Ascending aorta (tissue), 2 donors: ENCODE results near the gene SPRR4. TPM values are rescaled to one million over a fixed set of nuclear protein-coding genes. Genes with fewer than 3 reads are reported as not detected.

ENCODE experiments used
- DNase-seq, 2 donors: peaks; one replicate each; pipeline ENCODE4 v3.0.0-alpha.2; 2019; ENCODE audit warnings: low spot score in 2 of 2
- H3K27ac ChIP-seq, 2 donors: fragments of 200-600 bp; sonication (generic); one replicate each; pipeline ENCODE4 v1.5.1; 2016 to 2017; ENCODE audit warnings: mild to moderate bottlenecking in 1 of 2
- H3K27me3 ChIP-seq: fragments of 200-600 bp; sonication (generic); one replicate; pipeline ENCODE4 v1.5.1; 2017
- H3K36me3 ChIP-seq, 2 donors: fragments of 200-600 bp; sonication (generic); one replicate each; pipeline ENCODE4 v1.5.1; 2016
- H3K4me1 ChIP-seq, 2 donors: fragments of 200-600 bp; sonication (generic); one replicate each; pipeline ENCODE4 v1.5.1; 2016 to 2017; ENCODE audit warnings: mild to moderate bottlenecking in 1 of 2
- H3K4me3 ChIP-seq, 2 donors: fragments of 200-600 bp; sonication (generic); one replicate each; pipeline ENCODE4 v1.5.1; 2016 to 2017; ENCODE audit warnings: mild to moderate bottlenecking in 1 of 2
- H3K9me3 ChIP-seq, 2 donors: fragments of 200-600 bp; sonication (generic); one replicate each; pipeline ENCODE4 v1.5.1; 2016
- CTCF ChIP-seq, 3 experiments: fragments of 200-600 bp in 2 of 3; fragments of 450-650 bp in 1 of 3; sonication (generic) in 2 of 3; IDR thresholded peaks; one replicate each; pipeline ENCODE4 v1.5.1; 2016 to 2019; ENCODE audit warnings: antibody characterized with exemption in 3 of 3, mild to moderate bottlenecking in 1 of 3, moderate library complexity in 1 of 3
- intact Hi-C: fragments of 100-400 bp; cut with DNase I; formaldehyde crosslinking; loops from one replicate; pipeline ENCODE4 v1.15.1; 2023
- total RNA-seq: library from RNA; depleted of rRNA; stranded (reverse); fragments of >200 nt; gene quantifications from one replicate; pipeline ENCODE4 v1.1.0, GENCODE V29; 2016

Gene SPRR4
- total RNA-seq, 1 donor from 2014 or later, result not detected

DNA sequence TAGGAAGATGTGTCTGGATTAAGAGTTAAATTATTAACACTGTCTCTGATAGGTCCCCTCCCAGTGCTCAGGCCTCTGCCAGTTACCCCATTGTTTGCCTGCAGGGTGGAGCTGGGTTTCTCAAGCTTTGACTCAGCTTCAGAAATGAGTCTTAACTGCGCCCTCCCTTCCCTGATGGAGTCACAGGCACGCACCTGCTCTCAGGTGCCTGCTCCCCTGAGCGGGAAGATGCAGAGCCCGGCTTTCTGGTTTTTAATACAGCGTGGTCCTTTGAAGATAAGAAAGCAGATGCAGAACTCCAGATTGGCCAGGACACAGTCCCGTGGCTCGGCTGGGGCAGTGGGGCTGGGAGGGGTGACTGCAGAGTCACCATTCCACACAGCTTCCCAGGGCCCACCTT lies 3.2 kb upstream of the SPRR4 start:
- Histone ChIP-seq H3K4me1 (no peaks in the 10 kb centered on the region), H3K27me3 (no peaks in the 10 kb centered on the region), H3K4me3 (no peak overlapping the region), H3K27ac (no peak overlapping the region), H3K36me3 (no peaks in the 10 kb centered on the region), H3K9me3 (no peaks in the 10 kb centered on the region)
- no peak for TF ChIP-seq CTCF (IDR thresholded peaks at IDR 0.05)
- intact Hi-C loops, result no loop called here
- DNase-seq, result no peak

DNA sequence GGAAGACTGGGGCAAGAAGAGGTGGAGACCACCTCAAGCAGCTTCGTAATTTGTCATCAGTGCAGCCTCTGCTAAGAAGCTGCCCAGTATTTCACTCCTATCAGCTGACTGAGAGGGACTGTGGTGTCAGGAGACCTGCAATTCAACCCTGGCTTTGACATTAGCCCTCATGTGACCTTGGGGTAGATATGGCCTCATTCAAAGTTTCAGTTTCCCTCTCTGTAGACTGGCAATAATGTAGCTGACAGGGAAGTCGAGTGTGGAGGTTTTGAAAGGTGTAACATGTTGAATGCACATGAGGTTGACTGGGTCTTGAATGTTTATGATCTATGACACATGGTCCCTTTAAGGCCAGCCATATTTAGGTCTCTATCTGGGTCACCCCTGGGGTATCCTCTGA lies 2.2 kb upstream of the SPRR4 start:
- H3K4me1 ChIP-seq, result no peaks in the 10 kb centered on the region
- no peak for DNase-seq
- no peak for TF ChIP-seq CTCF (IDR thresholded peaks at IDR 0.05)
- H3K4me3 ChIP-seq, result no peak overlapping the region
- H3K27me3 ChIP-seq, result no peaks in the 10 kb centered on the region
- H3K27ac ChIP-seq, result no peak overlapping the region
- no peaks in the 10 kb centered on the region for H3K9me3 ChIP-seq
- intact Hi-C loops, result no loop called here
- no peaks in the 10 kb centered on the region for H3K36me3 ChIP-seq

DNA sequence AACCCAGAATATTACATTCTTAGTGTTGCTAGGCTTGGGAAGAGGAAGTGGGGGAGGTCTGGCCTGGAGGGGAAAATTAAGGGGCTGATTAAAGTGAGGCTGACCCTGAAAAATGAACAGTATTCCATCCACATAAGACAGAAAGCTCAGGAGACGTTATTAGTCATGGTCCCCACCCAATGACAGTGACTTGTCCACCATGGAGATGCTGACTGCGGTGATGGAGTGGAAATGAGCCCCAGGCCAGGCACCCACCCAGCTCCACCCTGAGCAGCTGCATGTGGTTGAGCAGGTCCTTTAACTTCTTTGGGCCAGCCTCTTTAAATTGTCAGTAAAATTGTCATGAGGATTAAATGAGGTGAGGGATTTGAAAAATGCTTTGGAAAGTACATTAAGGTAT lies 1.4 kb upstream of the SPRR4 start:
- Histone ChIP-seq H3K27me3 (no peaks in the 10 kb centered on the region), H3K4me1 (no peaks in the 10 kb centered on the region), H3K9me3 (no peaks in the 10 kb centered on the region), H3K4me3 (no peak overlapping the region), H3K36me3 (no peaks in the 10 kb centered on the region), H3K27ac (no peak overlapping the region)
- no peak for TF ChIP-seq CTCF (IDR thresholded peaks at IDR 0.05)
- intact Hi-C loops, result no loop called here
- no peak for DNase-seq

DNA sequence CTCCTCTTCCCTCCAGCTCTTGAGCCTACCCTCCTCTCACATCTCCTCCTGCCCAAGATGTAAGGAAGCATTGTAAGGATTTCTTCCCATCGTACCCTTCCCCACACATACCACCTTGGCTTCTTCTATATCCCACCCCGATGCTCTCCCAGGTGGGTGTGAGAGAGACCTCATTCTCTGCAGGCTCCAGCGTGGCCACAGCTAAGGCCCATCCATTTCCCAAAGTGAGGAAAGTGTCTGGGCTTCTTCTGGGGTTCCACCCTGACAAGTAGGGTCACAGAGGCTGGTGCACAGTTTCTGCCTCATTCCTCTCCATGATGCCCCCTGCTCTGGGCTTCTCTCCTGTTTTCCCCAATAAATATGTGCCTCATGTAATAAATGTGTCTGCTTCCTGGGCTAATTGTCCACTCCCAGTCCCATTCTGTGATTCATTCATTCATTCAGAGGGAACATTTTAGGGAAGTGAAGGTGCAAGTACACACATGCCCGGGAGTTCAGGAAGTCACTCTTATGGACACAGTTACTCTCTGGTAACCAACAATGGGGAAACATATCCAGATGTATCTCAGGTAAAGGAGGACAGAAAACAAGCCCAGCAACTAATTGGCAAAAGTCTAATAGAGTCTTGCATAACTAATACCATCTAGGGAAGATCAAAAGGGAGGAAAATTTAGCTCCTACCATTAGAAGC lies 1.9 kb downstream of the SPRR4 start:
- intact Hi-C loops, result no loop called here
- DNase-seq, result no peak
- Histone ChIP-seq H3K4me1 (no peaks in the 10 kb centered on the region), H3K36me3 (no peaks in the 10 kb centered on the region), H3K27me3 (no peaks in the 10 kb centered on the region), H3K4me3 (no peak overlapping the region), H3K9me3 (no peaks in the 10 kb centered on the region), H3K27ac (no peak overlapping the region)
- TF ChIP-seq CTCF (IDR thresholded peaks at IDR 0.05), result no peak

DNA sequence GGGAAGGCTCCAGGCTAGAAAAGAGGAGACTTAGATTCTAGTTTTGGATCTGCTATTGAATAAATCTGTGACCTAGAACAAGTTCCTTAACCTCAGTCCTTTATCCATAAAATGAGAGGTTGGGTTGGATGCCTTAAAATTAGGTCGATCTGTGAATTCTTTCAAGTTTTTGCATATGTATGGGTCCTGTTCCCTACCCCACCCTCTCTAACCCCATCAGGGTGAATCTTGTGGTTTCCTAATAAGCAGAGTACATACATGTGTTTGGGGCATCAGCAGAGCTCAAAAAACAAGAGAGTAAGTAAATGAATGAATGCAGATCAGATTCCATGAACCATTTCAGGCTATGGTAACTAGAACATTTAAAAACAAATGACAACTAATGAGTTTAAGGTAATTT lies 6.2 kb downstream of the SPRR4 start:
- intact Hi-C loops, result no loop called here
- Histone ChIP-seq H3K27ac (no peak overlapping the region), H3K9me3 (no peaks in the 10 kb centered on the region), H3K4me1 (no peaks in the 10 kb centered on the region), H3K27me3 (no peaks in the 10 kb centered on the region), H3K4me3 (no peak overlapping the region), H3K36me3 (no peaks in the 10 kb centered on the region)
- no peak for DNase-seq
- no peak for TF ChIP-seq CTCF (IDR thresholded peaks at IDR 0.05)

DNA sequence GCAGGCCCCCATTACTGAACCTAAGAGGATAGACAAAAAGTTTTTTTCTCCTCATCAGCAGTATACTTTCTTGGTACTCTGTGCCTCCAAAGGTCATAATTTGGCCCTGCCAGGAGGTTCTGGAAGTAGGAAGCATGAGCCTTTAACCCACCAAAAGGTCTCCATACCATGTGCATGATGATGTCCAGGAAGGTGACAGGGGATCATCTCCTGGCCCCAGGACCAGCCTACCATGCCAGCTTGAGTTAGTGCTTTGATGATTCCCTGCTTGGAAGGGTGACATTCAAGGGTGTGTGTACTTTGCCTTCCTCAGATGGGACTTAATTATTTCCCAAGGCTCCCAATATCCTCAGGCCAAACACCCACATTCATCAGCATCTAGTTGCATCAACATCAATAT lies 7.2 kb downstream of the SPRR4 start:
- H3K36me3 ChIP-seq, result no peaks in the 10 kb centered on the region
- no peaks in the 10 kb centered on the region for H3K9me3 ChIP-seq
- no peaks in the 10 kb centered on the region for H3K4me1 ChIP-seq
- no peak overlapping the region for H3K27ac ChIP-seq
- no peak overlapping the region for H3K4me3 ChIP-seq
- no peak for DNase-seq
- intact Hi-C loops, result no loop called here
- TF ChIP-seq CTCF (IDR thresholded peaks at IDR 0.05), result no peak
- H3K27me3 ChIP-seq, result no peaks in the 10 kb centered on the region
